ENCODE measurements around the gene TBX4.

The TBX4 gene

DNA sequence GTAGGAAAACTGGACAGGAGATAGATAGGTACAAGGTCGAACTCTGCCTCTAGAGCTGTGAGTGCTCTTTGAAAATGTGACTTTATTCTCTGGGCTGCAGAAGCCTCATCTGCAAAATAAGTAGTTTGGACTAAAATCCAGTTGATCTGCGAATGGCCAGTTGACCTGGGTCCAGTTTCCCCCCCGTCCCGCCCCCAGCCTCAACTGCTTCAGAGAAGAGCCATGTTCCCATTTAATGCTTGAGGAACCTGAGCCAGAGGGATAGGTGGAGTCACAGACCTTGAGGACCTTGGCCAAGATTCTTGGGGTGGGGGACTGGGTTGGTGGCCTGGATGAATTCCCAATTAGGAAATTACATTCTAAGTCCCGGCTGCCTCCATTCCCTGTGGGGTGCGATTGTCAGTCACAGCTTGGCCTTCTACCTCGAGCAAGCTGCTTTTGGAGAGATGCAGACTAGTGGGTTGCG, 38.5 kb upstream of the TBX4 start:
- peaks cover 8% of the 10 kb centered on the region for H3K27me3 ChIP-seq (replicated peaks; ENCODE audit: control insufficient read depth, insufficient read depth, low read length)
- no peak overlapping the region for H3K4me3 ChIP-seq (replicated peaks; ENCODE audit: low read depth, low read length)
- no peak for TF ChIP-seq CTCF (IDR thresholded peaks at IDR 0.05; ENCODE audit: insufficient read depth, low read length, poor library complexity, severe bottlenecking)
- no peaks in the 10 kb centered on the region for H3K36me3 ChIP-seq (ENCODE audit: control insufficient read depth, insufficient read depth, low read length)
- DNase-seq (ENCODE audit: extremely low read depth, insufficient read length) = no peak

- no peak for TF ChIP-seq CTCF (IDR thresholded peaks at IDR 0.05; ENCODE audit: insufficient read depth, low read length, poor library complexity, severe bottlenecking)
- Histone ChIP-seq H3K4me3 (replicated peaks; ENCODE audit: low read depth, low read length) (no peak overlapping the region), H3K36me3 (ENCODE audit: control insufficient read depth, insufficient read depth, low read length) (no peaks in the 10 kb centered on the region), H3K27me3 (replicated peaks; ENCODE audit: control insufficient read depth, insufficient read depth, low read length) (peaks cover 6% of the 10 kb centered on the region)
- no peak for DNase-seq (ENCODE audit: extremely low read depth, insufficient read length)
Measured at GRCh38 chr17:61414141-61414935, 37.9 kb upstream of the TBX4 start.

- TF ChIP-seq CTCF (IDR thresholded peaks at IDR 0.05; ENCODE audit: insufficient read depth, low read length, poor library complexity, severe bottlenecking) = no peak
- no peak overlapping the region for H3K4me3 ChIP-seq (replicated peaks; ENCODE audit: low read depth, low read length)
- H3K36me3 ChIP-seq (ENCODE audit: control insufficient read depth, insufficient read depth, low read length) = no peaks in the 10 kb centered on the region
- no peak for DNase-seq (ENCODE audit: extremely low read depth, insufficient read length)
- H3K27me3 ChIP-seq (replicated peaks; ENCODE audit: control insufficient read depth, insufficient read depth, low read length) = peaks cover 6% of the 10 kb centered on the region
Measured at GRCh38 chr17:61414936-61415251, 37.3 kb upstream of the TBX4 start.

DNA sequence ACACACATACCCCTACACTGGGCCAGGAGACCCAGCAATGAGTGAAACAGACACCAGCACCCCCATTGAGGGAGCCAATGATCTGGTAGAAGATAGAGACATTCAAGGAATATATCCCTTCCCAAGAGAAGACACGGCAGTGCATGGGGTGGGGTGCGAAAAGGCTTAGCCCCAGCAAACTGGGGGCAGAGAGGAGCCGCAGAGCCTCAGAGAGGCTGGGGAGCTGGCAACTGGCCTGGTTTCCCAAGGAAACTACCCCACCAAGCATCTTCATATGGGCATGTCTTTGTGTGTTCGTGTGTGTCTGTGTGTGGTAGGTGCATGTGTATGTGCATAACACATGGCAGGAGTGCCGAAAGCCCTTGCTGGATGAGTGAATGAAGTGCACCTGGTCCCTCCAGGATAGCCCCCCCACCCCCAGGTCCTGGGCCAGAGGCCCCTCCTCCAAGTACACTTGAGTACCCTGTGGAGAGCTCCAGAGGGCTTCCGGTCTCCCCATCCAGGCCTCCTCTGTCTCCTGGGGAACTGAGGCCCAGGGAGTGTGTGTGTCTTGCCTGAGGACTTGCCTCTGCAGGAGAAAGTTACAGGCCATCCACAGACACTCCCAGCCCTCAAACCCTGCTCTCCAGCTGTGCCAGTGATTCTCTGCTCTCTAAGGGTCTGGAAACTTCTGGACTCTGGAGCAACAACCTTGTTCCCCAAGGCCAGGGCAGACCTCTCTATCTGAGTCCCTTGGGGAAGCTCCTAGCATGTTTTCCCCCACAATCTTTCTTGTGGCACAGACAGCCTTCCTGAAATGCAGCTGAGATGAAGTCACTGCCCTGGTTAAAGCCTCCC, 36.6 kb upstream of the TBX4 start:
- no peak for TF ChIP-seq CTCF (IDR thresholded peaks at IDR 0.05; ENCODE audit: insufficient read depth, low read length, poor library complexity, severe bottlenecking)
- peaks cover 3% of the 10 kb centered on the region for H3K27me3 ChIP-seq (replicated peaks; ENCODE audit: control insufficient read depth, insufficient read depth, low read length)
- no peak for DNase-seq (ENCODE audit: extremely low read depth, insufficient read length)
- H3K36me3 ChIP-seq (ENCODE audit: control insufficient read depth, insufficient read depth, low read length) = no peaks in the 10 kb centered on the region
- no peak overlapping the region for H3K4me3 ChIP-seq (replicated peaks; ENCODE audit: low read depth, low read length)

DNA sequence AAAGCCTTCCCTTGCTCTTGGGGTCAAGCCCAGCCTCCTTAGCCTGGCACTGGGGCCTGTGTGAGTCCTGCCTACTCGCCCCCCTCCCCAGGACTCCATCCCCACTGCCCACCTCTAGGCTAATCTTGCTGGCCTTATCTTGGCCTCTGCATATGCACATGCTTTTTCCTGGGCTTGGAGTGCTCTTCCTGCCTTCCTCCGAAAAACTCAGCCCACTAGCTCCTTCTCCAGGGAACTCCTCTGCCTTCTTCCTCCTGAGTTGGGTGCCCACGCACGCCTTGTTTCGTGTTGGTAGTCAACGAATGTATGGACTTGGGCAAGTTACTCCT, 36.0 kb upstream of the TBX4 start:
- H3K27me3 ChIP-seq (replicated peaks; ENCODE audit: control insufficient read depth, insufficient read depth, low read length) = peaks cover 3% of the 10 kb centered on the region
- DNase-seq (ENCODE audit: extremely low read depth, insufficient read length) = no peak

More for the DNA sequence above, 36.0 kb upstream of the TBX4 start:
- Histone ChIP-seq H3K4me3 (replicated peaks; ENCODE audit: low read depth, low read length) (no peak overlapping the region), H3K36me3 (ENCODE audit: control insufficient read depth, insufficient read depth, low read length) (no peaks in the 10 kb centered on the region)
- TF ChIP-seq CTCF (IDR thresholded peaks at IDR 0.05; ENCODE audit: insufficient read depth, low read length, poor library complexity, severe bottlenecking) = no peak

Measured in GM06990 (cell line).